Tongue (tissue), 3 donors: ENCODE results near the gene EMD. TPM values are rescaled to one million over a fixed set of nuclear protein-coding genes. Genes with fewer than 3 reads are reported as not detected.

Experiments
- DNase-seq: peaks from one replicate; pipeline ENCODE4 v3.0.0-alpha.2; 2015
- small RNA-seq: library from RNA; depleted of rRNA; stranded (forward); fragments of <200 nt; gene quantifications from one replicate; pipeline ENCODE3, GENCODE V24; 2014; ENCODE audit warnings: low replicate concordance
- total RNA-seq: library from RNA; depleted of rRNA; stranded (reverse); fragments of >200 nt; gene quantifications from one replicate; pipeline ENCODE4 v1.2.3, GENCODE V29; 2014

The EMD gene
- total RNA-seq, 1 donor from 2014 or later = 23.1 TPM

DNA sequence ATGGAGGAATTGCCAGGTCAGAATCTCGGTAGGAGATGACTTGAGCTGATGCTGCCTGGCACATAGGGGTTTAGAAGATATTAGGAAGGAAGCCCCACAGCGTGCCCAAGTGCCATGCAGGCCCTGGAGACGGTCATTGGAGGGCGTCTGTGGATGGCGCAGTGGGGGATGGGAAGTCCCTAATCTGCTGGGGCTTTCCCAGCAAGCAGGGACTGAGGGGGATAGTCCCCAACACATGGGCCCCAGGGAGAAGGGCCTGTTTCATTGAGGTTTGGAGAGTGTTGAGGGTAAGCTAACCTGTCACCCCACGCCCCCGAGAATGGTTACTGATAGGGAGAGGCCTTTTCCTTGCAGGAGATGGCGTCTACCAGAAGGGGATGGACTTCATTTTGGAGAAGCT is 40.1 kb downstream of the EMD start:
- DNase-seq = no peak

DNA sequence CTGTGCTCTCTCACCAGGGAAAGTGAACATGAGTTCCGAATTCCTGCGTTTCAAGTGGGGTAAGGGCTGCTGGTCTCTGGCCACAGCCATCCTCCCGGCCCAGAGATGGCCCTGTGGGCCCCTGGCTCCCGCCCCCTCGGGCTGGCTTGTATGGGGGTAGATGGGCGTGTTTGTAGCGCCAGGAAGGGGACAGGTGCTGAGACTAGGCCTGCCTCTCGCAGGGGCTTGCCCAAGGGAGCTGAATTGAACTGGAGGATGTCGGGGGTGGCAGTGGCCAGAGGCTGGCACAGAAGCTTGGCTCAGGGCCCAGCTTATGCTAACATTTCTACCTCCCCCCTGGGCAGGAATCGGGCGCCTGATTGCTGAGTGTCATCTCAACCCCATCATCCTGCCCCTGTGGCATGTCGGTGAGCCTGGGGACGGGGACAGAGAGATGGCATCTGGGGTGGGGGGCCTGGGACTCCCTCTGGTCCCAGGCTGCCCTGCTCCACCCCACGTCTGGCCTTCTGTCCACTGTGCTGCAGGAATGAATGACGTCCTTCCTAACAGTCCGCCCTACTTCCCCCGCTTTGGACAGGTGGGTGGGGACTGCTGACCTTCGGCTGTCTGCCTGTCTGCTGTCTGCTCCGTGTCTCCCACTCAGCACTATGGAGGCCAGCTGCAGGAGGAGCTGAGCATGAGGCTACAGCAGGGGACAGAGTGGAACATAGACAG is 40.8 kb downstream of the EMD start:
- DNase-seq = no peak

DNA sequence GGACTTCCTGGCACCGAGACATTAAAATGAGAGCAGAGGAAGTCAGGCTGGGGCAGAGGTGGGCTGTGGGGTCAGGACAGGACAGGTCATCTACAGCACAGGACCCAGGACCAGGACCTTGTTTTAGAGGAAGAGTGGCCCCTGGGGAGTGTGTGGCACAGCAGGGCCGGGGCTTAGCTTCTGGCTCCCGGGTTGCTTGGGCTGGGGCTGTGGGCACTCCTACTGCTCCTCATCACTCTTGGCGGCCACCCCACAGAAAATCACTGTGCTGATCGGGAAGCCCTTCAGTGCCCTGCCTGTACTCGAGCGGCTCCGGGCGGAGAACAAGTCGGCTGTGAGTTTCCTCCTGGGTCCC is 41.3 kb downstream of the EMD start:
- DNase-seq = no peak

DNA sequence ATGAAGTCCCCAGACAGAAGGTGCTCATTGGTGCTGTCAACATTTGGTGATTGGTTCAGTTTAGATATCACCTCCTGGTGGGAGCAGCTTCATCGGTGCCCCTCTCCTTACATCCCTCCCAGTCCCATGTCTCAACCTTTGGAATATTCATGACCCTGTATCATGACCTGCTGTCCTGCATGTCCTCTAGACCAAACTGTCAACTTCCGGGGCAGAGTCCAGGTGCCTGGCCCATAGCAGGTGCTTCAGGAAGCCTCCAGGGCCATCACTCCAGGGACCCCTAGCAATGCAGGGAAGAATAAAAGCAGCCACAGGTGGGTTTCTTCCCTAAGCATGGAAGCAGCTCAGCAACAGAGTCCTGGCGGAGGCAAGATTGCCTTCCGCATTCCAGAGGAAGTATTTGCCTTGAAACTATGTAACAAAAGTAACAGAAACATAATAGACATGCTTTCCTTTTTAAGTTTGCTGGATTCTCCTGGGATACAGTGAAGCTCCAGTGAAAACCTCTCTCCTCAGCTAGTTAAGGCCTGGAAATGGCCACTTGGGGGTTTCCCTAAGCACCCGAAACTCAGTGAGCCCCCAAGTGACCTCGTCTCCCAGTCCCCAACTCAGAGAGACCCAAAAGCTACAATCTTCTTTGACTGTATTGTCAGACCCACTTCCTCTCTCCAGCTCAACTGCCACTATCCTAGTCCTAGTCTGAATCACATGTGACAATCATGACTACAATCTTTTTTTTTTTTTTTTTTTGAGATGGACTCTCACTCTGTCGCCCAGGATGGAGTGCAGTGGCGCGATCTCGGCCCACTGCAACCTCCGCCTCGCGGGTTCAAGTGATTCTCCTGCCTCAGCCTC is 48.0 kb downstream of the EMD start:
- no peak for DNase-seq

DNA sequence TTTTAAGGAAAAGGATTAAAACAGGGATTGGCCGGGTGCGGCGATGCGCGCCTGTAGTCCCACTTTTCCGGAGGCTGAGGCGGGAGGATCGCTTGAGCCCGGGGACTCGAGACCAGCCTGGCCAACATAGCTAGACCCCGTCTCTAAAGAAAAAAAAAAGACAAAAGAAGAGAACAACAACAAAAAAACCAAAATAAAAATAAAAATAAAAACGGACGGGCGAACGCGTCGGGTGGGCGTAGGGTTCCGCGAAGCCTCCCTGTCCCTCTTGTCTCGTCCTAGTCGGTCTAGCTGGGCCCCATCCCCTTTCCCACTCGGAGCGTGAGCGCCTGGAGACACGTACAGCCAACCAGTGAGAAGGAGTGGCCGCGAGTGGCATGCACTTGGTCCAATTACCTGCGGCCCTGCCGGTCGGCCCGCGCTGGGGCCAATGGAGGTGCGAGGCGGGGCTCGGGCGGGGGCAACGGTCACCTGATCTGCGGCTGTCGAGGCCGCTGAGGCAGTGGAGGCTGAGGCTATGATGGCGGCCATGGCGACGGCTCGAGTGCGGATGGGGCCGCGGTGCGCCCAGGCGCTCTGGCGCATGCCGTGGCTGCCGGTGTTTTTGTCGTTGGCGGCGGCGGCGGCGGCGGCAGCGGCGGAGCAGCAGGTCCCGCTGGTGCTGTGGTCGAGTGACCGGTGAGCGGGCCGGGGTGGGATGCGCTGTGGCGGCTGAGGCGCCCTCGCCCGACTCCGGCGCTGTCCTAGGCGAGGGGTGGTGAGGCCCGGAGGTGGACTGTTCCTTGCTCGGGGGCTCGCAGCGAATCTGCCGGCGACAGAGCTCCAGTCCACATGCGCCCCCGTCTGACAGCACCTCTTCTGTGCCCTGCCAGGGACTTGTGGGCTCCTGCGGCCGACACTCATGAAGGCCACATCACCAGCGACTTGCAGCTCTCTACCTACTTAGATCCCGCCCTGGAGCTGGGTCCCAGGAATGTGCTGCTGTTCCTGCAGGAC is 49.4 kb downstream of the EMD start, which contains the start of gene ATP6AP1:
Gene ATP6AP1 (plus strand): TSS at position 502 of the 996 bp plus-strand sequence. CDS start 16 bp downstream, at position 518.
- peak; percentile 96 for DNase-seq

DNA sequence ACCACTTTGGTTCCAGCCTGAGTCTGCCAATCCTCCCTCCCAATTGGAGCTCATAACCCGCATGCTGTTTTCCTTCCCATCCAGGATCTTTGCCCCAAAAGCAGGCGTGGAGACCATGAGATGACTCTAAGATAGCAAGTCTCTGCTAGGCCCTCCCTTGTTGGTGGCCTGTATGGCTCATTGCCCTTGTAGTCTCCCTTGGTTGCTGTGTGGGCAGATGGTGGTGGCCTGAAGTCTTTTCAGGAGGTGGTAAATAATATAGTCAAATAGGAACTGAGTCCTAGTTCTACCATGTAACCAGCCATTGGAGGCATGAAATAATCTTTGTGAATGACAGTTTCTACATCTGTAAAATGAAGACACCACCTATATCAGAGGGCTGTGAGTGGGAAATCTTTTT is 50.6 kb downstream of the EMD start:
- no peak for DNase-seq

DNA sequence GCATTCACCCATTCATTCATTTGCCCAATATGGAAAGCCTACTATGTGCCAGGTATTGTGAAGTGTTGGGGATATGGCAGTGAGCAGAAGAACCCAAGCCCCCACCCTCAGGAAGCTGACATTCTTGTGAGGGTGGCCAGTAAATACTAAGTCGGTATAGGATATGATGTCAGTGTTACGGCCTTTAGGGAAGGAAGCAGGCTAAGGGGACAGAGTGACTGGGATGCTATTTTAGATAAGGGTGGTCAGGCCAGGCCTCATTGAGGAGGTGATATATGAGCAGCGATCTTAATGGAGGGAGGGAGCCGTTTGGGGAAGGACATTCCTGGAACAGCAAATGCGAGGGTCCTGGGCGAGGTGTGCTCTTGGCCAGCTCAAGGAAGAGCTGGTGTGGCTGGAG is 51.4 kb downstream of the EMD start:
- DNase-seq = no peak

DNA sequence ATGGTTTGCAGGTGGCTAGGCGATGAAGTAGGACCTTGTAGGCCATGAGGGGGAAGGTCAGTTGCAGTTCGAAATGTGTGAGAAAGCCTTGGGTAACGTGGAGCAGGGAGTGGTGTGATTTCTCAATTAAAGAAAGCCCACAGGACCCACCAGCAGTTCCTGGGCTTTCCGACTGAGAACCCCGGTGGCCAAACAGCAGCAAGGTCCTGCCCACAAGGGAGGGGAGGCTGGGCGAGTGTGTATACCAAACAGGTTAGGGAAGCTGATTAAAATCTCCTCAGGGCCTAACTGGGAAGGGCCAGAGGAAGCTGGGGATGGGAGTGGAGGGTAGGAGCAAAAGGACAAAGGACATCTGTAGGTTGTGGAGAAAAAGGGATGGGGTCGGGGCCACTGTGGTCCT is 51.8 kb downstream of the EMD start:
- no peak for DNase-seq

Small RNAs within 50 kb of the gene (small RNA-seq; reads per million reads assigned to genes)
- not detected for gene SNORA70

Other genes with a start within 250 kb of the EMD start
- gene OPN1LW, start 235.1 kb upstream of the EMD start, total RNA-seq = not detected
- gene OPN1MW, start 196.7 kb upstream of the EMD start, total RNA-seq = not detected
- gene OPN1MW2, start 159.5 kb upstream of the EMD start, total RNA-seq = not detected
- not detected for gene OPN1MW3, start 121.7 kb upstream of the EMD start, total RNA-seq
- not detected for gene TEX28, start 84.2 kb upstream of the EMD start, total RNA-seq
- gene TKTL1, start 83.5 kb upstream of the EMD start, total RNA-seq = 1.6 TPM
- gene FLNA, start 4.7 kb upstream of the EMD start, total RNA-seq = 406 TPM
- gene RPL10, start 19.1 kb downstream of the EMD start, total RNA-seq = 9,585 TPM
- gene DNASE1L1, start 30.0 kb downstream of the EMD start, total RNA-seq = 49.2 TPM
- 17.0 TPM for gene TAFAZZIN, start 32.2 kb downstream of the EMD start, total RNA-seq
- 81.8 TPM for gene ATP6AP1, start 49.4 kb downstream of the EMD start, total RNA-seq
- 91.6 TPM for gene GDI1, start 57.9 kb downstream of the EMD start, total RNA-seq
- gene FAM50A, start 64.8 kb downstream of the EMD start, total RNA-seq = 27.5 TPM
- 15.4 TPM for gene PLXNA3, start 79.0 kb downstream of the EMD start, total RNA-seq
- gene LAGE3, start 100.0 kb downstream of the EMD start, total RNA-seq = 23.8 TPM
- gene UBL4A, start 107.3 kb downstream of the EMD start, total RNA-seq = 71.7 TPM
- gene SLC10A3, start 111.3 kb downstream of the EMD start, total RNA-seq = 16.3 TPM
- gene FAM3A, start 136.9 kb downstream of the EMD start, total RNA-seq = 20.6 TPM
- 15.0 TPM for gene G6PD, start 167.6 kb downstream of the EMD start, total RNA-seq
- gene IKBKG, start 168.3 kb downstream of the EMD start, total RNA-seq = 14.0 TPM
- not detected for gene CTAG1A, start 205.8 kb downstream of the EMD start, total RNA-seq
- gene CTAG1B, start 240.0 kb downstream of the EMD start, total RNA-seq = not detected